Astrocyte (in vitro differentiated cells and primary cell): Measurements from ENCODE around the gene HEXD. TPM values are rescaled to one million over a fixed set of nuclear protein-coding genes. Genes with fewer than 3 reads are reported as not detected.
"Not testable (repeated sequence)": the region's sequence is repeated elsewhere in the genome, so short reads cannot be mapped to it uniquely, and the experiment has no call there.

ENCODE experiments used
- DNase-seq: peaks from one replicate; pipeline ENCODE4 v3.0.0-alpha.2; 2010; ENCODE audit warnings: low read depth
- FAIRE-seq: peaks from 2 replicates; lab custom pipeline; 2011; peaks lifted over from hg19 to GRCh38; lab: Jason Lieb, UNC
- H2AFZ ChIP-seq: 2 replicates; pipeline ENCODE4 v1.6.0; 2012; ENCODE audit warnings: low read depth, low read length, inconsistent platforms
- H3K27ac ChIP-seq: 2 replicates; pipeline ENCODE4 v1.5.1; 2011; ENCODE audit warnings: low read depth, low read length, inconsistent platforms
- H3K27me3 ChIP-seq: 2 replicates; pipeline ENCODE4 v1.6.0; 2011; ENCODE audit warnings: low read length, inconsistent platforms; ENCODE audit not compliant: insufficient read depth
- H3K36me3 ChIP-seq: 2 replicates; pipeline ENCODE4 v1.5.1; 2011; ENCODE audit warnings: low read length, inconsistent platforms; ENCODE audit not compliant: insufficient read depth
- H3K4me1 ChIP-seq: 2 replicates; pipeline ENCODE4 v1.5.1; 2011; ENCODE audit warnings: low read length, inconsistent platforms; ENCODE audit not compliant: insufficient read depth
- H3K4me2 ChIP-seq: 2 replicates; pipeline ENCODE4 v1.6.0; 2012; ENCODE audit warnings: low read length, inconsistent platforms
- H3K4me3 ChIP-seq: 2 replicates; pipeline ENCODE4 v1.5.1; 2011; ENCODE audit warnings: low read depth, mild to moderate bottlenecking, low read length, inconsistent platforms; ENCODE audit not compliant: insufficient read depth
- H3K79me2 ChIP-seq: 2 replicates; pipeline ENCODE4 v1.6.0; 2012; ENCODE audit warnings: mild to moderate bottlenecking, low read length, inconsistent platforms; ENCODE audit not compliant: insufficient read depth
- H3K9ac ChIP-seq: 2 replicates; pipeline ENCODE4 v1.6.0; 2012; ENCODE audit warnings: mild to moderate bottlenecking, low read length, inconsistent platforms
- H3K9me3 ChIP-seq: 2 replicates; pipeline ENCODE4 v1.5.1; 2012; ENCODE audit warnings: low read depth, mild to moderate bottlenecking, low read length, inconsistent platforms; ENCODE audit not compliant: insufficient read depth
- H4K20me1 ChIP-seq: 2 replicates; pipeline ENCODE4 v1.6.0; 2012; ENCODE audit warnings: low read length, inconsistent platforms; ENCODE audit not compliant: insufficient read depth
- H3K27ac Mint-ChIP-seq: one replicate; pipeline ENCODE4 v1.8.0; 2021; ENCODE audit warnings: mild to moderate bottlenecking, mixed read lengths; ENCODE audit not compliant: unreplicated experiment
- H3K27me3 Mint-ChIP-seq: one replicate; pipeline ENCODE4 v1.8.0; 2021; ENCODE audit warnings: low read depth, mixed read lengths; ENCODE audit not compliant: unreplicated experiment
- H3K36me3 Mint-ChIP-seq: one replicate; pipeline ENCODE4 v1.8.0; 2021; ENCODE audit warnings: low read depth, mixed read lengths; ENCODE audit not compliant: unreplicated experiment
- H3K4me1 Mint-ChIP-seq: one replicate; pipeline ENCODE4 v1.8.0; 2021; ENCODE audit warnings: low read depth, mixed read lengths; ENCODE audit not compliant: unreplicated experiment
- H3K4me3 Mint-ChIP-seq: one replicate; pipeline ENCODE4 v1.8.0; 2021; ENCODE audit warnings: mild to moderate bottlenecking, moderate library complexity, mixed read lengths; ENCODE audit not compliant: unreplicated experiment
- H3K9me3 Mint-ChIP-seq: one replicate; pipeline ENCODE4 v1.8.0; 2021; ENCODE audit warnings: mild to moderate bottlenecking, mixed read lengths; ENCODE audit not compliant: unreplicated experiment
- EZH2 ChIP-seq: IDR thresholded peaks from 2 replicates; pipeline ENCODE4 v1.6.1; 2012; ENCODE audit warnings: mild to moderate bottlenecking, low read length, inconsistent platforms; ENCODE audit not compliant: insufficient read depth
- total RNA-seq: library from RNA; stranded (reverse); gene quantifications from 2 replicates; pipeline ENCODE4 v1.2.1, GENCODE V29; 2021
- TF ChIP-seq, protein P1 (sequence below): IDR thresholded peaks from 2 replicates; pipeline ENCODE4 v1.5.1; 2011; ENCODE audit warnings: low read depth, mild to moderate bottlenecking, inconsistent platforms, low read length, moderate library complexity; ENCODE audit not compliant: insufficient read depth

The HEXD gene
- total RNA-seq, 1 donor from 2014 or later, result 11.1 TPM

DNA sequence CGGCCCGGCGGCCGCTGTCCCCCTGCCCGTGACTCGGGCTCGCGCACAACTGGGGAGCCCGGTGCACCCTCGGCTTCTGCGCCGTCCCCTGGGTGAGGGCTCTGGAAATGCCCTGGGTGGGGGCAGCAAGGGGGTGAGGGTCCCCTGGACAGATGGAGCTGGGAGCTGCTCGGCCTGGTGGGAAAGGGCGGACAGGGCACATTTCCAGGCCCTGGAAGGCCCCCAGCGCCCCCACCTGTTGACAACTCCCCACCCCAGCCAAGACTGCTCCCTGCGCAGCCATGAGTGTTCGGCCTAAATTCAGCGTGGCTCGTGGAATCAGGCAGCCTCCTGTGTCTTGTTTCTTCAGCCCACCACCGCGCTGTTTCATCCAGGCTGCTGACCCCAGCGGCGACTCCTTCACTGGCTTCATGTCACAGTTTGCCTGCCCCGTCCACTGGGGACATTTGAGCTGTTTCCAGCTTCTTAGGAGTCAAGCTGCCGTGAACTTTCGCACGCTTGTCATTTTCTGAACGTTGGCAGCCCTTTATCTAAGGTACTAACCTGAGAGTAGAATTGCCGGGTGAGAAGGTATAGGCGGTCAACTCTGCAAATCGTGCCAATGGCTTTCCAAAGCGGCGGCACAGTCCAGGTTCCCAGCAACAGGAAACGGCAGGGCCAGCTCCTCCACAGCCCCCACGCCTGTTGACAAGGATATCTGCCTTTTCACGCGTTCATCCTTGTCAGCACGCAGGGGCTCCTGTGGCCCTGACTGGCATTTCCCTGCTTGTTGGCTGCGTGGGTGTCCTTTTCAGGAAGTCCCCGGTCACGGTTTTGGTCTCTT lies 45.7 kb upstream of the HEXD start:
- Histone ChIP-seq H3K36me3 (no peaks in the 10 kb centered on the region), H2AFZ (no peak overlapping the region), H3K4me3 (no peak overlapping the region), H3K9ac (no peak overlapping the region), H3K4me1 (no peaks in the 10 kb centered on the region), H3K9me3 (no peaks in the 10 kb centered on the region), H4K20me1 (no peaks in the 10 kb centered on the region), H3K27me3 (peaks cover 45% of the 10 kb centered on the region), H3K4me2 (no peak overlapping the region), H3K79me2 (no peaks in the 10 kb centered on the region), H3K27ac (no peak overlapping the region)
- Mint-ChIP-seq H3K36me3 (no peaks in the 10 kb centered on the region), H3K4me1 (no peaks in the 10 kb centered on the region), H3K27ac (no peak overlapping the region), H3K4me3 (no peak overlapping the region), H3K9me3 (no peaks in the 10 kb centered on the region), H3K27me3 (peaks cover 47% of the 10 kb centered on the region)
- TF ChIP-seq, protein P1, sequence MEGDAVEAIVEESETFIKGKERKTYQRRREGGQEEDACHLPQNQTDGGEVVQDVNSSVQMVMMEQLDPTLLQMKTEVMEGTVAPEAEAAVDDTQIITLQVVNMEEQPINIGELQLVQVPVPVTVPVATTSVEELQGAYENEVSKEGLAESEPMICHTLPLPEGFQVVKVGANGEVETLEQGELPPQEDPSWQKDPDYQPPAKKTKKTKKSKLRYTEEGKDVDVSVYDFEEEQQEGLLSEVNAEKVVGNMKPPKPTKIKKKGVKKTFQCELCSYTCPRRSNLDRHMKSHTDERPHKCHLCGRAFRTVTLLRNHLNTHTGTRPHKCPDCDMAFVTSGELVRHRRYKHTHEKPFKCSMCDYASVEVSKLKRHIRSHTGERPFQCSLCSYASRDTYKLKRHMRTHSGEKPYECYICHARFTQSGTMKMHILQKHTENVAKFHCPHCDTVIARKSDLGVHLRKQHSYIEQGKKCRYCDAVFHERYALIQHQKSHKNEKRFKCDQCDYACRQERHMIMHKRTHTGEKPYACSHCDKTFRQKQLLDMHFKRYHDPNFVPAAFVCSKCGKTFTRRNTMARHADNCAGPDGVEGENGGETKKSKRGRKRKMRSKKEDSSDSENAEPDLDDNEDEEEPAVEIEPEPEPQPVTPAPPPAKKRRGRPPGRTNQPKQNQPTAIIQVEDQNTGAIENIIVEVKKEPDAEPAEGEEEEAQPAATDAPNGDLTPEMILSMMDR, result no peak
- TF ChIP-seq EZH2, result peak; percentile 41
- FAIRE-seq (no peak), DNase-seq (no peak)

DNA sequence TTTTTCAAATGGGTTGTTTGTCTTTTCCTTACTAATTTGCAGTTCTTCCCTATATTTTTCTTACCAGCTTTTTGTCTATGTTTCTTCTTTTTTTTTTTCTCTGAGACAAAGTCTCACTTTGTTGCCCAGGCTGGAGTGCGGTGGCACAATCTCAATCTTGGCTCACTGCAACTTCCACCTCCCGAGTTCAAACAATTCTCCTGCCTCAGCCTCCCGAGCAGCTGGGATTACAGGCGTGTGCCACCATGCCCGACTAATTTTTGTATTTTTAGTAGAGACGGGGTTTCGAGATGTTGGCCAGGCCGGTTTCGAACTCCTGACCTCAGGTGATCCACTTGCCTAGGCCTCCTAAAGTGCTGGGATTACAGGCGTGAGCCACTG lies 45.1 kb upstream of the HEXD start:
- not testable (repeated sequence) for H3K27ac ChIP-seq, H3K4me3 ChIP-seq, H3K36me3 ChIP-seq, H3K9me3 Mint-ChIP-seq, H2AFZ ChIP-seq, H3K4me1 ChIP-seq, H3K9me3 ChIP-seq, H3K79me2 ChIP-seq, H3K4me2 ChIP-seq, H3K27ac Mint-ChIP-seq, DNase-seq, FAIRE-seq, H3K4me1 Mint-ChIP-seq, H4K20me1 ChIP-seq, H3K36me3 Mint-ChIP-seq, H3K9ac ChIP-seq
- peaks cover 41% of the 10 kb centered on the region for H3K27me3 ChIP-seq
- Mint-ChIP-seq H3K4me3 (peak overlapping the region; percentile 20), H3K27me3 (peaks cover 44% of the 10 kb centered on the region)

DNA sequence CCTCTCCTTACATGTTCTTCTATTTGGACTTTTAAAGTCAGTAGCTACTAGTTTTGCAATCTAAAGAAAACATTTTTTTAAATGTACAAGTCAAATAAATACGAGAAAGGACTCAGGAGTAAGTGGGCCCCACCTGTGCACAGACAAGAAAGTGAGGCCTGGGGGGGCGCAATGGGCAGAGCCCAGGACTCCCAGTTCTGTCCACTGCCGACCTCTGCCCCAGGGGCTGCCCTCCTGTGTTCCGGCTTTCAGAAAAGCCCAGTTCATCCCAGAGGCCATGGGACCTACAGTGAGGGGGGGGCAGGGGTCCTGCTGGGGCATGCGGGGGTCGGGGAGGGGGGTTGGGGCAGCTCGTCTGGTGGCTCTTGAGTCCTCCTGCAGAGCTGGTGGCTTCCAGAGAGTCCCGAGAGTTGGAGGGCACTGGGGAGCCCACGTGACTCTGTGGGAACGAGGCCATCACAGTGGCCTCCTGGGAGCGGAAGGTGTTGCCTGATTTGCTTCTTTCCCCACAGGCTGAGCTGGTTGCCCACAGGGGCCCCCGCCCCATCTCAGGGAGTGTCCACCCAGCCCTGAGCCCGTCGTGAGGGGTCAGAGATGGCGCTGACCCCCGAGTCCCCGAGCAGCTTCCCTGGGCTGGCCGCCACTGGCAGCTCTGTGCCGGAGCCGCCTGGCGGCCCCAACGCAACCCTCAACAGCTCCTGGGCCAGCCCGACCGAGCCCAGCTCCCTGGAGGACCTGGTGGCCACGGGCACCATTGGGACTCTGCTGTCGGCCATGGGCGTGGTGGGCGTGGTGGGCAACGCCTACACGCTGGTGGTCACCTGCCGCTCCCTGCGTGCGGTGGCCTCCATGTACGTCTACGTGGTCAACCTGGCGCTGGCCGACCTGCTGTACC lies 44.2 kb upstream of the HEXD start:
- H3K27ac Mint-ChIP-seq, result no peak overlapping the region
- DNase-seq (no peak), FAIRE-seq (no peak)
- H2AFZ ChIP-seq, result no peak overlapping the region
- no peaks in the 10 kb centered on the region for H3K79me2 ChIP-seq
- H3K4me1 ChIP-seq, result no peaks in the 10 kb centered on the region
- H3K27ac ChIP-seq, result no peak overlapping the region
- H3K9ac ChIP-seq, result no peak overlapping the region
- no peaks in the 10 kb centered on the region for H3K4me1 Mint-ChIP-seq
- TF ChIP-seq EZH2, result no peak
- TF ChIP-seq, protein P1, result no peak
- no peaks in the 10 kb centered on the region for H3K9me3 Mint-ChIP-seq
- no peaks in the 10 kb centered on the region for H4K20me1 ChIP-seq
- no peaks in the 10 kb centered on the region for H3K36me3 Mint-ChIP-seq
- no peaks in the 10 kb centered on the region for H3K36me3 ChIP-seq
- H3K4me3 Mint-ChIP-seq, result no peak overlapping the region
- H3K9me3 ChIP-seq, result no peaks in the 10 kb centered on the region
- peaks cover 45% of the 10 kb centered on the region for H3K27me3 ChIP-seq
- peaks cover 46% of the 10 kb centered on the region for H3K27me3 Mint-ChIP-seq
- H3K4me2 ChIP-seq, result no peak overlapping the region
- H3K4me3 ChIP-seq, result no peak overlapping the region
